ENCODE measurements around the gene LMBR1.

Gene LMBR1

GRCh38 chr7:156792611-156793010, 100.4 kb downstream of the LMBR1 start:
- Histone ChIP-seq H3K9ac (ENCODE audit: insufficient read length, low read depth) (no peak overlapping the region), H3K4me1 (ENCODE audit: insufficient read depth, insufficient read length) (no peaks in the 10 kb centered on the region), H3K27me3 (ENCODE audit: insufficient read depth, insufficient read length) (no peaks in the 10 kb centered on the region), H3K36me3 (ENCODE audit: insufficient read depth, insufficient read length, low read length) (no peaks in the 10 kb centered on the region), H3K9me3 (ENCODE audit: insufficient read depth, low read length) (no peaks in the 10 kb centered on the region), H3K4me3 (ENCODE audit: insufficient read length, low read depth) (no peak overlapping the region)
- TF ChIP-seq SUZ12 (IDR thresholded peaks at IDR 0.05; ENCODE audit: extremely low read depth, insufficient read depth, insufficient read length) (no peak), ZNF274 (IDR thresholded peaks at IDR 0.05; ENCODE audit: low read depth, low read length) (no peak), YY1 (IDR thresholded peaks at IDR 0.05; ENCODE audit: insufficient read depth, insufficient read length) (no peak)
- DNase-seq (ENCODE audit: low read depth, low spot score): no peak

- no peaks in the 10 kb centered on the region for H3K9me3 ChIP-seq (ENCODE audit: insufficient read depth, low read length)
- no peaks in the 10 kb centered on the region for H3K4me1 ChIP-seq (ENCODE audit: insufficient read depth, insufficient read length)
- H3K9ac ChIP-seq (ENCODE audit: insufficient read length, low read depth): no peak overlapping the region
- TF ChIP-seq ZNF274 (IDR thresholded peaks at IDR 0.05; ENCODE audit: low read depth, low read length): no peak
- no peak for TF ChIP-seq YY1 (IDR thresholded peaks at IDR 0.05; ENCODE audit: insufficient read depth, insufficient read length)
- no peak for TF ChIP-seq SUZ12 (IDR thresholded peaks at IDR 0.05; ENCODE audit: extremely low read depth, insufficient read depth, insufficient read length)
- H3K27me3 ChIP-seq (ENCODE audit: insufficient read depth, insufficient read length): no peaks in the 10 kb centered on the region
- H3K4me3 ChIP-seq (ENCODE audit: insufficient read length, low read depth): no peak overlapping the region
- H3K36me3 ChIP-seq (ENCODE audit: insufficient read depth, insufficient read length, low read length): no peaks in the 10 kb centered on the region
- no peak for DNase-seq (ENCODE audit: low read depth, low spot score)
Measured at GRCh38 chr7:156791241-156791640, 101.7 kb downstream of the LMBR1 start.

GRCh38 chr7:156790264-156790663, 102.7 kb downstream of the LMBR1 start:
- Histone ChIP-seq H3K9me3 (ENCODE audit: insufficient read depth, low read length) (no peaks in the 10 kb centered on the region), H3K9ac (ENCODE audit: insufficient read length, low read depth) (no peak overlapping the region), H3K4me3 (ENCODE audit: insufficient read length, low read depth) (no peak overlapping the region), H3K36me3 (ENCODE audit: insufficient read depth, insufficient read length, low read length) (no peaks in the 10 kb centered on the region), H3K4me1 (ENCODE audit: insufficient read depth, insufficient read length) (no peaks in the 10 kb centered on the region), H3K27me3 (ENCODE audit: insufficient read depth, insufficient read length) (no peaks in the 10 kb centered on the region)
- DNase-seq (ENCODE audit: low read depth, low spot score): no peak
- TF ChIP-seq YY1 (IDR thresholded peaks at IDR 0.05; ENCODE audit: insufficient read depth, insufficient read length): no peak
- TF ChIP-seq SUZ12 (IDR thresholded peaks at IDR 0.05; ENCODE audit: extremely low read depth, insufficient read depth, insufficient read length): no peak
- TF ChIP-seq ZNF274 (IDR thresholded peaks at IDR 0.05; ENCODE audit: low read depth, low read length): no peak

GRCh38 chr7:156785998-156786543, 106.9 kb downstream of the LMBR1 start:
- Histone ChIP-seq H3K4me1 (ENCODE audit: insufficient read depth, insufficient read length) (no peaks in the 10 kb centered on the region), H3K4me3 (ENCODE audit: insufficient read length, low read depth) (no peak overlapping the region), H3K27me3 (ENCODE audit: insufficient read depth, insufficient read length) (no peaks in the 10 kb centered on the region), H3K36me3 (ENCODE audit: insufficient read depth, insufficient read length, low read length) (no peaks in the 10 kb centered on the region), H3K9me3 (ENCODE audit: insufficient read depth, low read length) (no peaks in the 10 kb centered on the region), H3K9ac (ENCODE audit: insufficient read length, low read depth) (no peak overlapping the region)
- TF ChIP-seq YY1 (IDR thresholded peaks at IDR 0.05; ENCODE audit: insufficient read depth, insufficient read length): no peak
- TF ChIP-seq SUZ12 (IDR thresholded peaks at IDR 0.05; ENCODE audit: extremely low read depth, insufficient read depth, insufficient read length): no peak
- TF ChIP-seq ZNF274 (IDR thresholded peaks at IDR 0.05; ENCODE audit: low read depth, low read length): no peak
- no peak for DNase-seq (ENCODE audit: low read depth, low spot score)

GRCh38 chr7:156783864-156784263, 109.1 kb downstream of the LMBR1 start:
- Histone ChIP-seq H3K36me3 (ENCODE audit: insufficient read depth, insufficient read length, low read length) (no peaks in the 10 kb centered on the region), H3K9ac (ENCODE audit: insufficient read length, low read depth) (no peak overlapping the region), H3K27me3 (ENCODE audit: insufficient read depth, insufficient read length) (no peaks in the 10 kb centered on the region), H3K4me1 (ENCODE audit: insufficient read depth, insufficient read length) (no peaks in the 10 kb centered on the region), H3K4me3 (ENCODE audit: insufficient read length, low read depth) (no peak overlapping the region), H3K9me3 (ENCODE audit: insufficient read depth, low read length) (no peaks in the 10 kb centered on the region)
- DNase-seq (ENCODE audit: low read depth, low spot score): no peak
- TF ChIP-seq SUZ12 (IDR thresholded peaks at IDR 0.05; ENCODE audit: extremely low read depth, insufficient read depth, insufficient read length): no peak
- no peak for TF ChIP-seq ZNF274 (IDR thresholded peaks at IDR 0.05; ENCODE audit: low read depth, low read length)
- no peak for TF ChIP-seq YY1 (IDR thresholded peaks at IDR 0.05; ENCODE audit: insufficient read depth, insufficient read length)

- no peaks in the 10 kb centered on the region for H3K27me3 ChIP-seq (ENCODE audit: insufficient read depth, insufficient read length)
- H3K4me3 ChIP-seq (ENCODE audit: insufficient read length, low read depth): no peak overlapping the region
- H3K4me1 ChIP-seq (ENCODE audit: insufficient read depth, insufficient read length): no peaks in the 10 kb centered on the region
- no peaks in the 10 kb centered on the region for H3K9me3 ChIP-seq (ENCODE audit: insufficient read depth, low read length)
- TF ChIP-seq YY1 (IDR thresholded peaks at IDR 0.05; ENCODE audit: insufficient read depth, insufficient read length) (no peak), ZNF274 (IDR thresholded peaks at IDR 0.05; ENCODE audit: low read depth, low read length) (no peak), SUZ12 (IDR thresholded peaks at IDR 0.05; ENCODE audit: extremely low read depth, insufficient read depth, insufficient read length) (no peak)
- no peak overlapping the region for H3K9ac ChIP-seq (ENCODE audit: insufficient read length, low read depth)
- no peak for DNase-seq (ENCODE audit: low read depth, low spot score)
- H3K36me3 ChIP-seq (ENCODE audit: insufficient read depth, insufficient read length, low read length): no peaks in the 10 kb centered on the region
Measured at GRCh38 chr7:156781972-156782371, 111.0 kb downstream of the LMBR1 start.

- TF ChIP-seq ZNF274 (IDR thresholded peaks at IDR 0.05; ENCODE audit: low read depth, low read length) (no peak), YY1 (IDR thresholded peaks at IDR 0.05; ENCODE audit: insufficient read depth, insufficient read length) (no peak), SUZ12 (IDR thresholded peaks at IDR 0.05; ENCODE audit: extremely low read depth, insufficient read depth, insufficient read length) (no peak)
- H3K9ac ChIP-seq (ENCODE audit: insufficient read length, low read depth): no peak overlapping the region
- no peaks in the 10 kb centered on the region for H3K36me3 ChIP-seq (ENCODE audit: insufficient read depth, insufficient read length, low read length)
- no peaks in the 10 kb centered on the region for H3K9me3 ChIP-seq (ENCODE audit: insufficient read depth, low read length)
- H3K4me1 ChIP-seq (ENCODE audit: insufficient read depth, insufficient read length): no peaks in the 10 kb centered on the region
- no peak overlapping the region for H3K4me3 ChIP-seq (ENCODE audit: insufficient read length, low read depth)
- no peak for DNase-seq (ENCODE audit: low read depth, low spot score)
- H3K27me3 ChIP-seq (ENCODE audit: insufficient read depth, insufficient read length): no peaks in the 10 kb centered on the region
Measured at GRCh38 chr7:156780724-156781455, 112.1 kb downstream of the LMBR1 start.

Data from NT2/D1 (cell line).